GM19099 (cell line): ENCODE data around the gene ARSG.
A peak's percentile ranks its signal among the peaks of the same experiment; 100 is the strongest.

Experiments
- POLR2A ChIP-seq: IDR thresholded peaks from 3 replicates; pipeline ENCODE4 v1.6.1; 2011; ENCODE audit warnings: low read depth; ENCODE audit not compliant: insufficient read length; ENCODE audit errors: extremely low read depth

The ARSG gene

GRCh38 chr17:68460715-68461114 lies 169.4 kb downstream of the ARSG start:
- TF ChIP-seq POLR2A, result no peak

GRCh38 chr17:68461122-68461539 lies 169.8 kb downstream of the ARSG start:
- TF ChIP-seq POLR2A, result no peak

DNA sequence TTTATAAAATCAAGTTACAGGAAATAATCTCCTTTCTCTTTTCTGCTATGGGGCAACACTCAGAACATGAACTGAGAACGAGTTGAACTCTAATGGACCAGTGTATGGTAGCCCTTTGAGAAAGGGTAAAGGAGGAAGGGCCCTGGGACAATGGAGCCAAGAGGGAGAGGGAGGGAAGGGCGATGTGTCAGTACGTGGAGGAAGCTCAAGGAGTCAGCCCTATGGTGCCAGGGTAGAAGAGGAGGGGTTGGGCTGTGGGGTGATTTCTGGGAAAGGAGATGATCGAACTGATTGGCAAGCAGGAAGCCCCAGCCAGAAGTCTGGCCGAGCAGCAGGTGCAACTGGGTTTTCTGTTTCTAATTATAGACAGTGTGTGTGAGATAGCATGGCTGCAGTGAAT lies 170.3 kb downstream of the ARSG start:
- no peak for TF ChIP-seq POLR2A

GRCh38 chr17:68462381-68463210 lies 171.3 kb downstream of the ARSG start:
- TF ChIP-seq POLR2A, result peak; percentile 24

GRCh38 chr17:68463211-68464019 lies 172.1 kb downstream of the ARSG start:
- TF ChIP-seq POLR2A, result no peak

- TF ChIP-seq POLR2A, result no peak
Measured at GRCh38 chr17:68468334-68468733, 177.0 kb downstream of the ARSG start.

GRCh38 chr17:68468788-68469187 lies 177.5 kb downstream of the ARSG start:
- no peak for TF ChIP-seq POLR2A
